PC-3 (cell line): ENCODE measurements around the gene SIGLEC15. TPM values are rescaled to one million over a fixed set of nuclear protein-coding genes. Genes with fewer than 3 reads are reported as not detected.

ENCODE experiments used
- ATAC-seq: fragments of 200-7000 bp; cut with Tn5 transposase; 2 replicates; pipeline ENCODE4 v1.9.1; 2020; ENCODE audit warnings: mild to moderate bottlenecking, moderate library complexity
- BruUV-seq: library from RNA; stranded (reverse); fragments of 400-500 nt; replicated peaks from 2 replicates; lab custom pipeline; 2021; lab: Mats Ljungman, UMichigan
- CTCF ChIA-PET: fragments of 300-600 bp; sonication (Branson Sonifier 250); formaldehyde crosslinking; loops from one replicate; lab custom pipeline; 2022; ENCODE audit warnings: antibody characterized with exemption; lab: Charles Lee
- POLR2A ChIA-PET: fragments of 300-600 bp; sonication (Branson Sonifier 250); formaldehyde crosslinking; loops from one replicate; lab custom pipeline; 2022; ENCODE audit warnings: antibody characterized with exemption; ENCODE audit not compliant: unreplicated experiment; lab: Charles Lee
- DNase-seq: peaks from one replicate; pipeline ENCODE4 v3.0.0-alpha.2; 2015
- H2AFZ ChIP-seq: fragments of 300-600 bp; sonication (generic); 2 replicates; pipeline ENCODE4 v1.6.0; 2016; ENCODE audit warnings: antibody characterized with exemption, low read length
- H3F3A ChIP-seq: fragments of 300-600 bp; sonication (generic); one replicate; pipeline ENCODE4 v1.6.0; 2017; ENCODE audit warnings: antibody characterized with exemption, low read length, control low read depth, mild to moderate bottlenecking; ENCODE audit not compliant: unreplicated experiment
- H3K27ac ChIP-seq: fragments of 300-600 bp; sonication (generic); 2 replicates; pipeline ENCODE4 v1.5.1; 2016; ENCODE audit warnings: mild to moderate bottlenecking, low read length
- H3K27me3 ChIP-seq: fragments of 300-600 bp; sonication (generic); 2 replicates; pipeline ENCODE4 v1.6.1; 2016; ENCODE audit warnings: low read length, mixed read lengths
- H3K36me3 ChIP-seq: fragments of 300-600 bp; sonication (generic); 2 replicates; pipeline ENCODE4 v1.6.1; 2016; ENCODE audit warnings: low read depth, mixed run types, low read length, mixed read lengths
- H3K4me1 ChIP-seq: fragments of 300-600 bp; sonication (generic); 2 replicates; pipeline ENCODE4 v1.5.1; 2016; ENCODE audit warnings: low read length; ENCODE audit not compliant: insufficient read depth
- H3K4me2 ChIP-seq: fragments of 300-600 bp; sonication (generic); 2 replicates; pipeline ENCODE4 v1.6.0; 2016; ENCODE audit warnings: low read length
- H3K4me3 ChIP-seq: fragments of 300-600 bp; sonication (generic); 2 replicates; pipeline ENCODE4 v1.5.1; 2016; ENCODE audit warnings: mild to moderate bottlenecking, low read length, mixed read lengths
- H3K79me2 ChIP-seq: fragments of 300-600 bp; sonication (generic); 2 replicates; pipeline ENCODE4 v1.6.1; 2017; ENCODE audit warnings: low read length, mixed read lengths
- H3K9ac ChIP-seq: fragments of 300-600 bp; sonication (generic); 2 replicates; pipeline ENCODE4 v1.6.0; 2016; ENCODE audit warnings: mild to moderate bottlenecking, low read length
- H3K9me2 ChIP-seq: fragments of 300-600 bp; sonication (generic); replicated peaks from 2 replicates; pipeline ENCODE4 v1.6.1; 2016; ENCODE audit warnings: mixed run types, low read length, mixed read lengths
- H3K9me3 ChIP-seq: fragments of 300-600 bp; sonication (generic); 2 replicates; pipeline ENCODE4 v1.6.1; 2016; ENCODE audit warnings: low read length, mixed read lengths
- H4K20me1 ChIP-seq: fragments of 300-600 bp; sonication (generic); 2 replicates; pipeline ENCODE4 v1.6.1; 2016; ENCODE audit warnings: low read length, mixed read lengths
- EZH2 ChIP-seq: fragments of 300-600 bp; sonication (generic); IDR thresholded peaks from one replicate; pipeline ENCODE4 v1.6.1; 2017; ENCODE audit warnings: antibody characterized with exemption, mild to moderate bottlenecking, low read length; ENCODE audit not compliant: unreplicated experiment
- EZH2phosphoT487 ChIP-seq: fragments of 300-600 bp; sonication (generic); IDR thresholded peaks from 2 replicates; pipeline ENCODE4 v1.6.1; 2018; ENCODE audit warnings: mild to moderate bottlenecking, antibody characterized with exemption, low read length, borderline replicate concordance
- intact Hi-C: fragments of 100-400 bp; cut with micrococcal nuclease; formaldehyde crosslinking; loops from 2 replicates; pipeline ENCODE4 v1.9.0; 2023
- total RNA-seq: library from RNA; depleted of rRNA; stranded (reverse); fragments of >200 nt; gene quantifications from 2 replicates; pipeline ENCODE4 v1.2.3, GENCODE V29; 2014; rRNA removed
- TF ChIP-seq, protein P1 (sequence below): fragments of 300-600 bp; sonication (generic); conservative IDR thresholded peaks from 2 replicates; pipeline ENCODE4 v1.5.1; 2017; ENCODE audit warnings: antibody characterized with exemption, low read depth, mild to moderate bottlenecking, low read length

SIGLEC15 gene
- total RNA-seq, 1 experiment from 2014 or later = 2.0 TPM

DNA sequence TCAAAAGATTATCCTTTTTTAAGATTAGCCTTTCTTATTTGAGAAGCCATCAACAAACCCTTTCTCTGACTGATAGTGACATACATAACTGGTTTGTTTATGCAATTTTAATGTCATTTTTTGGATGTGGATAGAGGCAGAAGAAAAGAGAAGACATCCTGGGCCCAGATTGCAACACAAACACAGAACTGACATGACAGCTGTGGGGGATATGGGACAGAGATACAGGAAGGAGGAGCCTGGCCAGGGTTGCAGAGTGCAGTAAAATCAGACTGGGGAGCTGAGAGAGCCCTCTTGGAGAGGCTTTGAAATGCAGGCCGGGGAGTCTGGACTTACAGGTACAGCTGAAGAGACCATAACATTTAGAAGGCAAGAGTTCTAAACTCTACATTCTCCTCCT lies 65.1 kb downstream of the SIGLEC15 start:
- H3K9me2 ChIP-seq = no peaks in the 10 kb centered on the region
- no peaks in the 10 kb centered on the region for H3K79me2 ChIP-seq
- H3K9ac ChIP-seq = no peak overlapping the region
- H4K20me1 ChIP-seq = no peaks in the 10 kb centered on the region
- ATAC-seq (no peak), DNase-seq (no peak)
- H3K4me3 ChIP-seq = no peak overlapping the region
- H3K4me2 ChIP-seq = no peak overlapping the region
- H3K36me3 ChIP-seq = no peaks in the 10 kb centered on the region
- intact Hi-C loops = no loop called here
- ChIA-PET CTCF (no interaction called here), POLR2A (interaction anchor here (0.6 kb wide), 1 partner anchor 176 kb away, joined by 6 read pairs; no protein-coding TSS in a partner anchor)
- H2AFZ ChIP-seq = no peak overlapping the region
- no peaks in the 10 kb centered on the region for H3K9me3 ChIP-seq
- H3K27me3 ChIP-seq = no peaks in the 10 kb centered on the region
- no TSS peak for BruUV-seq
- H3K27ac ChIP-seq = no peak overlapping the region
- H3K4me1 ChIP-seq = no peaks in the 10 kb centered on the region
- H3F3A ChIP-seq = no peaks in the 10 kb centered on the region
- TF ChIP-seq EZH2phosphoT487 (no peak), EZH2 (no peak)
- TF ChIP-seq, protein P1, sequence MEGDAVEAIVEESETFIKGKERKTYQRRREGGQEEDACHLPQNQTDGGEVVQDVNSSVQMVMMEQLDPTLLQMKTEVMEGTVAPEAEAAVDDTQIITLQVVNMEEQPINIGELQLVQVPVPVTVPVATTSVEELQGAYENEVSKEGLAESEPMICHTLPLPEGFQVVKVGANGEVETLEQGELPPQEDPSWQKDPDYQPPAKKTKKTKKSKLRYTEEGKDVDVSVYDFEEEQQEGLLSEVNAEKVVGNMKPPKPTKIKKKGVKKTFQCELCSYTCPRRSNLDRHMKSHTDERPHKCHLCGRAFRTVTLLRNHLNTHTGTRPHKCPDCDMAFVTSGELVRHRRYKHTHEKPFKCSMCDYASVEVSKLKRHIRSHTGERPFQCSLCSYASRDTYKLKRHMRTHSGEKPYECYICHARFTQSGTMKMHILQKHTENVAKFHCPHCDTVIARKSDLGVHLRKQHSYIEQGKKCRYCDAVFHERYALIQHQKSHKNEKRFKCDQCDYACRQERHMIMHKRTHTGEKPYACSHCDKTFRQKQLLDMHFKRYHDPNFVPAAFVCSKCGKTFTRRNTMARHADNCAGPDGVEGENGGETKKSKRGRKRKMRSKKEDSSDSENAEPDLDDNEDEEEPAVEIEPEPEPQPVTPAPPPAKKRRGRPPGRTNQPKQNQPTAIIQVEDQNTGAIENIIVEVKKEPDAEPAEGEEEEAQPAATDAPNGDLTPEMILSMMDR = no peak

DNA sequence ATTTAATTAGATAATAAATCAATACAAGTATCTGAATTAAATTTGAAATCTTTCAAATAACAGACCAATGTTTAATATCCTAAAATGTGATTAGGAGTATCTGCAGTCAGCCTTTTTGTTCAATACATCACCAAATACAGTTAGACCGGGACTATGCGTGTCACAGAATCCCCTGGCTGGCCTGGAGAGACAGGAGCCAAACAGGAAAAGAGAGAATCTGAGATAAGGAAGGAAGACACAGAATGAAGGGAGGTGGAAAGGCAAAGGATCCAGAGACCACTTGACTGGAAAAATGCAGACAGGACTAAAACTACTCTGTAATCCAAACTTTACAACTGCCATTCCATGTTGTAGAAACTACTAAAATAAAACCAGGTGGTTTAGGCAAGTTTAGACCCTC lies 66.3 kb downstream of the SIGLEC15 start:
- no peaks in the 10 kb centered on the region for H3K27me3 ChIP-seq
- CTCF ChIA-PET = no interaction called here

More for the DNA sequence above, 66.3 kb downstream of the SIGLEC15 start:
- H3K9me3 ChIP-seq = no peaks in the 10 kb centered on the region
- H3K4me2 ChIP-seq = no peak overlapping the region
- ATAC-seq = no peak
- no peaks in the 10 kb centered on the region for H4K20me1 ChIP-seq
- H3K36me3 ChIP-seq = no peaks in the 10 kb centered on the region
- no peaks in the 10 kb centered on the region for H3F3A ChIP-seq
- no peaks in the 10 kb centered on the region for H3K9me2 ChIP-seq
- POLR2A ChIA-PET = no interaction called here
- H3K79me2 ChIP-seq = no peaks in the 10 kb centered on the region
- no peak overlapping the region for H3K27ac ChIP-seq
- H3K4me3 ChIP-seq = no peak overlapping the region
- no peak overlapping the region for H2AFZ ChIP-seq
- no peak for TF ChIP-seq EZH2
- no peak for TF ChIP-seq EZH2phosphoT487
- TF ChIP-seq, protein P1 = no peak
- intact Hi-C loops = no loop called here
- H3K9ac ChIP-seq = no peak overlapping the region
- BruUV-seq = no TSS peak
- no peaks in the 10 kb centered on the region for H3K4me1 ChIP-seq
- no peak for DNase-seq

Other genes starting within 250 kb of the SIGLEC15 start
- not detected in 2 replicates for gene SLC14A2, start 210.2 kb upstream of the SIGLEC15 start, total RNA-seq
- 2.3 and 6.9 TPM in 2 replicates for gene SLC14A1, start 101.5 kb upstream of the SIGLEC15 start, total RNA-seq
- gene EPG5, start 141.7 kb downstream of the SIGLEC15 start, total RNA-seq = 7.1 and 16.2 TPM in 2 replicates
- gene PSTPIP2, start 246.6 kb downstream of the SIGLEC15 start, total RNA-seq = 0.11 and 0.35 TPM in 2 replicates